Ectodermal cell (in vitro differentiated cells): Measurements from ENCODE around the gene PRELID1.
"Not testable (repeated sequence)": the region's sequence is repeated elsewhere in the genome, so short reads cannot be mapped to it uniquely, and the experiment has no call there.

Experiments used
- H3K27ac ChIP-seq: 2 replicates; pipeline ENCODE4 v1.7.0; 2013; ENCODE audit warnings: mild to moderate bottlenecking, low read depth, low read length; ENCODE audit not compliant: insufficient read depth, poor library complexity, severe bottlenecking
- H3K27me3 ChIP-seq: 2 replicates; pipeline ENCODE4 v1.7.0; 2013; ENCODE audit warnings: mild to moderate bottlenecking, low read length; ENCODE audit not compliant: insufficient read depth, control insufficient read depth, poor library complexity, severe bottlenecking
- H3K36me3 ChIP-seq: one replicate; pipeline ENCODE4 v1.7.0; 2013; ENCODE audit warnings: low read length; ENCODE audit not compliant: control insufficient read depth, insufficient read depth
- H3K4me1 ChIP-seq: one replicate; pipeline ENCODE4 v1.7.0; 2013; ENCODE audit warnings: low read length; ENCODE audit not compliant: control insufficient read depth, insufficient read depth
- H3K4me3 ChIP-seq: 2 replicates; pipeline ENCODE4 v1.7.0; 2013; ENCODE audit warnings: low read depth, low read length, control low read depth; ENCODE audit not compliant: insufficient read depth
- H3K9me3 ChIP-seq: 2 replicates; pipeline ENCODE4 v1.7.0; 2013; ENCODE audit warnings: mild to moderate bottlenecking, low read length, moderate library complexity; ENCODE audit not compliant: control insufficient read depth
- WGBS, 2 experiments: methylation state at CpG; one replicate each; pipeline ENCODE4 v1.1.7; 2013; ENCODE audit warnings: missing lambda C conversion rate in 2 of 2; 5-methylcytosine and 5-hydroxymethylcytosine counted together

PRELID1 gene

DNA sequence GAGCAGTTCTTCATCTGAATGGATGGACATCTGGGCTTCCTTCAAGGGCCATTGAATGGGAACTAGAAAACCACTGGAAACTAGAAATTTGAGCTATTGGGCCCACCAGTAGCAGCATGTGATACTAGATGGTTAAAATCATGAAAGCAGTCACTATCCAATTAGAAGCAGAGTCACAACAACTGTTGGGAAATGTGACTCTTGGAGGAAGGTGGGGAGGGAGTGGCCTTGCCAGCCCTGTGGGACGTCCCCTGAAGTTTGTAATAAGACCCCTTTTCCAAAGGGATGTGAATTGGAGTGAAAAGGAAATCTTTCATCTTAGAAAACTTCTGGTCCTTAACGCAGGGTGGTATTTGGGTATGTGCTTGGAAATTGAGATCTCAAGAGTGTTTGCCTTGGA, 5.7 kb upstream of the PRELID1 start:
- H3K9me3 ChIP-seq = no peaks in the 10 kb centered on the region
- H3K4me1 ChIP-seq = peaks cover 6% of the 10 kb centered on the region
- H3K4me3 ChIP-seq = no peak overlapping the region
- H3K27me3 ChIP-seq = peaks cover 3% of the 10 kb centered on the region
- no peak overlapping the region for H3K27ac ChIP-seq
- 82 to 84% methylated on average over 2 of the region's 2 CpGs for WGBS, 2 experiments
- H3K36me3 ChIP-seq = peaks cover 37% of the 10 kb centered on the region

DNA sequence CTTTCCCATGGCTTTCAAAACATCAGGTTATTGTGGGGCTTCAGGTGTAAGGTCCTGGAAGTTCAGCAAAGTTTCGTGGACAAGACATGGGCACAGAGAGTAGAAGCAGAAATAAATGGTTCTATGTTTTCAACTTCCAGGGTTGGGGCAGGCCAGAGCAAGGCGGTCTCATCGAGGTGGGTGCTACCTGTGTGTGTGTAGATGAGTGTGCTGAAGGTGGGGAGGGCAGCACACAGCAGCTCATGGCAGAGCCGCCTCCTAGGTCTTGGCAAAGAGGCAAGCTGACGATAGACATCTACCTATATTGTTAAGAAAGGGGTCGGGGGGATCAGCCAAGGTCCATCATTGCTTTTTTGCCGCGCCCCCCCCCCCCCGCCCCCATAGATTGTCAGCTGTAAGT, 3.9 kb upstream of the PRELID1 start:
- no peak overlapping the region for H3K27ac ChIP-seq
- peaks cover 21% of the 10 kb centered on the region for H3K36me3 ChIP-seq
- H3K27me3 ChIP-seq = peaks cover 7% of the 10 kb centered on the region
- no peaks in the 10 kb centered on the region for H3K9me3 ChIP-seq
- 92 to 93% methylated on average over 9 of the region's 9 CpGs for WGBS, 2 experiments
- H3K4me3 ChIP-seq = no peak overlapping the region
- H3K4me1 ChIP-seq = peaks cover 6% of the 10 kb centered on the region

DNA sequence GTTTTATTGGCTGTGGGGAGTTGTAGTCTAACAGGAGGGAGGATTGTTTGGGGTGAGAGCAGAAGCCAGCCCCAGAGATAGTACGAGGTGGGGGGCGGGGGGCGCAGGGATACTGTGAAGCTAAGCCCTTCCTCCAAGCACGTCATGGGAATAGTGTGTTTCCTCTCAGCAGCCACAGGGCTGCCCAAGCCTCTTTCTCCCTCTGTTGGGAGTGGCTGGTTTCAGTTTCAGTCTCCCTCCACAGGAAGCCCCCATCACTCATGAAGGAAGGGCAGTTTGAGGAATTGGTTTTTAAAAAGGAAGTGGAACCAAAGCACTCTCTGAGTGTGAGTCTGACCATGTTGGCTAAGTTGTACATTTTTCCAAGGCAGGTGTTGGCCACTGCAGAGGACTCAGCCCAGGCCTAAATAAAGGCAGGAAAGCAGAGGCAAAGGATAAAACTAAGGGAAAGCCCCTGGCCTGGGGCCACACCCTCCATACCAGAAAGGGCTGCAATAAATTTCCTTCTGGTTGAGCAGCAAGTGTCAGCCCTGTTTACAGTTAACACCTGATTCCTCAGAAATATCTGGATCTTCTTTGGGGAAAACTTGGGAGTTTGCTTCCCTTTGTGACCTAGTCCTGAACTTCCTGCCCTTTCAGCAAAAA, 3.2 kb upstream of the PRELID1 start:
- peaks cover 6% of the 10 kb centered on the region for H3K4me1 ChIP-seq
- no peaks in the 10 kb centered on the region for H3K9me3 ChIP-seq
- no peak overlapping the region for H3K27ac ChIP-seq
- H3K36me3 ChIP-seq = peaks cover 15% of the 10 kb centered on the region
- H3K27me3 ChIP-seq = peaks cover 7% of the 10 kb centered on the region
- H3K4me3 ChIP-seq = no peak overlapping the region
- WGBS, 2 experiments = 64 to 71% methylated on average over 4 of the region's 4 CpGs

DNA sequence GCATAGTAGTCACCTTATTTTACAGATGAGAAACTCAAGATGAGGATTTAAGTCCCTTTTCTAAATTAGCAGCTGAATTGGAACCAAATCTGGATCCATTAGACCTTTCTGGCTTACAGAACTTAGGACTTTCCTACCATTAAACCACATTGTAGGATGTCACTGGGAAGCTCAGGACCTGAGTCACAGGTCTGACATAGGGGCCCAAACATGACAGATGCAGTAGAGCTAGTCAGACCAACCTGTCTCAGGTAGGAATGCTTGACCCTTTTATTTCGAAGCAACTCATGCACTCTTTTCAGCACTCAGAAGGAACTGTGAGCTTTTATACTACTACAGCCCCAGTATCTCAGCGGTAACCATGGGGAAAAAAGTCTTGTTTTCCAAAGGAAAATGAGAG, 2.6 kb upstream of the PRELID1 start:
- H3K27me3 ChIP-seq = peaks cover 7% of the 10 kb centered on the region
- 88 to 94% methylated on average over 2 of the region's 2 CpGs for WGBS, 2 experiments
- no peak overlapping the region for H3K4me3 ChIP-seq
- H3K36me3 ChIP-seq = peaks cover 14% of the 10 kb centered on the region
- H3K27ac ChIP-seq = no peak overlapping the region
- H3K9me3 ChIP-seq = no peaks in the 10 kb centered on the region
- peaks cover 6% of the 10 kb centered on the region for H3K4me1 ChIP-seq

DNA sequence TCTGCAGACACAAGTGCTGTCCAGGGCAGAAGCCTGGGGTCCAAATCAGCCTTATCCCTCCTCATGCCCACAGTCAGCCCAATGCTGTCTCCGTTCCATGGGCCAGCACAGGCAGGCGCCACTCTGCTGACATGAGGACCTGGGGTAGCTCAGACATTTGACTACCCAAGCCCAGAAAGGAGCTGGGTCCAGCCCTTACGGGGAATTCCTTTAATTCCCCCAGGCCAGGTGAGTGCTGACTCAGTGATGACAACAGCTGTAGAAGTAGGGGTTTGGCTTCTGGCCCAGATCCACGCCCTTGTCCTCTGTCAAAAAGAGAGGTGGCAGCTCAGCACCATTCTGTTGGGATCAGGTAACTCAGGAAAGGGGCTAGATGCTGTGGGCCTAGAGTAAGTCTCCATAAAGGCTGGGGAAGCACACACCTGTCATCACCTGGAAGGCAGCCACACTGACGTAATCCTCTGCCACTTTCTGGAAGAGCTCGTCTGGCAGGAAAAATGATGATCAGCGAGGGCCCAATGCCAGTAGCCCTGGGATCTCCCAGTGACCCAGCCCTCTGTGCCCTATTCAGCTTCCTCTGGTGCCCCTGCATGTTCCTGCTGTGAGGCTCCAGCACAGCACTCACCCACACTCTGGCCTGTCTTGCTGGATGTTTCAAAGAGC, 2.0 kb upstream of the PRELID1 start:
- peaks cover 7% of the 10 kb centered on the region for H3K27me3 ChIP-seq
- no peak overlapping the region for H3K27ac ChIP-seq
- peaks cover 14% of the 10 kb centered on the region for H3K36me3 ChIP-seq
- WGBS, 2 experiments = 93 to 94% methylated on average over 7 of the region's 7 CpGs
- H3K9me3 ChIP-seq = no peaks in the 10 kb centered on the region
- H3K4me3 ChIP-seq = no peak overlapping the region
- peaks cover 6% of the 10 kb centered on the region for H3K4me1 ChIP-seq

DNA sequence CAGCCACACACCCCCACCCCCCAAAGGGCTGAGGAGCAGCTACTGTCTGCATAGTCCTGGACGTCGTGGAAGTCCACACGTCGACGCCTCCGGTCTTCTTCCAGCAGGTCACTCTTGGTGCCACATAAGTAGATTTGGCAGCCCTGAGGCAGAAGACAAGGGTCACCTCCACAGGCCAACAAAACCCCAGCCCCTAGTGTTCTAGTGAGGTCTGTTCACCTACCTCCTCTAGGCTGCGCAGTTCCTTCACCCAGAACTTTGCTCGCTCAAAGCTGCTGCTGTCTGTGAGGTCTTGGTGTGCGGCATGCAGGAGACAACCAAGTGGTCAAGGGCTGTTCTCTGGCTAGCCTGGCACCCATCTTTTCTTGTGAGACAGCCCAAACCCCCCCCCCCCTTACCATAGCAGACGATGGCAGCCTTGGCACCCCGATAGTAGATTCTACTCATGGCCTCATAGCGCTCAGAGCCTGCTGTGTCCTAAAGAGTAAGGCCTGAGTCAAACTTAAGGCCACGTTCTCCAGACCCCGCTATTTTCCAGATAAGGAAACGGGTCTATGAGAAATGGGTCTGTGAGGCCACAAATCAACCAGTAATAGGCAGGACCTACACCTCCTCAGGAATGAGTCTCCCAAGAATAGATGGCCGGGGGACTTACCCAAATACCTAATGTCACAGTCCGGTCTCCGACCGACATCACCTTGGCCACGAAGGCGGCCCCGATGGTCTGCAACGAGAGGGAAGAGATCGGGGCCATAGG, 1.1 kb upstream of the PRELID1 start:
- 49 to 50% methylated on average over 24 of the region's 24 CpGs for WGBS, 2 experiments
- Histone ChIP-seq H3K36me3 (peaks cover 20% of the 10 kb centered on the region), H3K4me3 (peak overlapping the region; percentile 94), H3K27ac (no peak overlapping the region), H3K27me3 (peaks cover 7% of the 10 kb centered on the region), H3K9me3 (no peaks in the 10 kb centered on the region), H3K4me1 (peaks cover 6% of the 10 kb centered on the region)

DNA sequence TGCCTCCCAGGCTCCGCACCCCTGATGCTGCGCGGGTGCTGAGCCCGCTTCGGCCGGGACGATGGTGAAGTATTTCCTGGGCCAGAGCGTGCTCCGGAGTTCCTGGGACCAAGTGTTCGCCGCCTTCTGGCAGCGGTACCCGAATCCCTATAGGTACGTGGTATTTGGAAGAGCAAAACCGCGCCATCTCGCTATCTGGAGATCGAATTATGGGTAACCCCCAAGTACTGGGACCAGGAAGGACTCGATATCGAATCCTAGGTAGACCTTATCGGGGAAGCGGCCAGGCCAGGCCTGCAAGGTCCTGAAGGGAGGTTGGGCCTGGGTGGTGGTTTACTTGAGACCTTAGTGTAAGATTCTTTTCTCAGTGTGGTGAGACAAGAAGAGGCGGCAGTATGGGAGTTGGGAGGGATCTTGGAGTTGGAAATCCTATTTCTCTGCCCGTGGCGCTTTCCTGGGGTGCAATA, 359 bp downstream of the PRELID1 start:
- 1 to 2% methylated on average over 25 of the region's 25 CpGs for WGBS, 2 experiments
- no peaks in the 10 kb centered on the region for H3K9me3 ChIP-seq
- peaks cover 7% of the 10 kb centered on the region for H3K27me3 ChIP-seq
- peak overlapping the region; percentile 94 for H3K4me3 ChIP-seq
- H3K4me1 ChIP-seq = peaks cover 6% of the 10 kb centered on the region
- H3K36me3 ChIP-seq = peaks cover 18% of the 10 kb centered on the region
- no peak overlapping the region for H3K27ac ChIP-seq

DNA sequence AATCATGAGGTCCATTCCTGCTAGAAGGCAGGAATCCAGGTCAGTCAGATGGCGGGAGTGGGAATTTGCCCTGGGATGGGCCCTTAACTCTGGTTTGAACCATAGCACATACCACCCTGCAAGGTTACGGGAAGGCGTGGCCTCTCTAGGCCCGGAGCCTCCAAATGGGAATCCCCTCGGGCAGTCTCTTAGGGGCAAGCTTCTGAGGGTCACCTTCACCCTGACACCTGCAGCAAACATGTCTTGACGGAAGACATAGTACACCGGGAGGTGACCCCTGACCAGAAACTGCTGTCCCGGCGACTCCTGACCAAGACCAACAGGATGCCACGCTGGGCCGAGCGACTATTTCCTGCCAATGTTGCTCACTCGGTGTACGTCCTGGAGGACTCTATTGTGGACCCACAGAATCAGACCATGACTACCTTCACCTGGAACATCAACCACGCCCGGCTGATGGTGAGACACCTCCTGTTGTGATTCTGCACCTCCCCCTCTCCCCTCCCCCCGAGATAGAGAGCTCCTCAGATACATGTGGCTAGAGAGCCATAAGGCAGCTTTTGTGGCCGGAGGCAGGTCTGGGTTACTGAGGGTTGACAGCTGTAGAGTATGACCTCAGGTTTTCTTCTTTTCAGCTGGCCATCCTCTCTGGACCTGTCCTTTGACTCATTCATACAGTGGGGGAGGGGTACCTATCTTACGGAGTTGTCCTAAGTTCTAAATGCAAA, 957 bp downstream of the PRELID1 start:
- Histone ChIP-seq H3K9me3 (no peaks in the 10 kb centered on the region), H3K4me1 (peaks cover 1% of the 10 kb centered on the region), H3K27me3 (peaks cover 7% of the 10 kb centered on the region), H3K36me3 (peaks cover 18% of the 10 kb centered on the region), H3K27ac (no peak overlapping the region), H3K4me3 (peak overlapping the region; percentile 94)
- WGBS, 2 experiments = 59 to 63% methylated on average over 19 of the region's 19 CpGs

DNA sequence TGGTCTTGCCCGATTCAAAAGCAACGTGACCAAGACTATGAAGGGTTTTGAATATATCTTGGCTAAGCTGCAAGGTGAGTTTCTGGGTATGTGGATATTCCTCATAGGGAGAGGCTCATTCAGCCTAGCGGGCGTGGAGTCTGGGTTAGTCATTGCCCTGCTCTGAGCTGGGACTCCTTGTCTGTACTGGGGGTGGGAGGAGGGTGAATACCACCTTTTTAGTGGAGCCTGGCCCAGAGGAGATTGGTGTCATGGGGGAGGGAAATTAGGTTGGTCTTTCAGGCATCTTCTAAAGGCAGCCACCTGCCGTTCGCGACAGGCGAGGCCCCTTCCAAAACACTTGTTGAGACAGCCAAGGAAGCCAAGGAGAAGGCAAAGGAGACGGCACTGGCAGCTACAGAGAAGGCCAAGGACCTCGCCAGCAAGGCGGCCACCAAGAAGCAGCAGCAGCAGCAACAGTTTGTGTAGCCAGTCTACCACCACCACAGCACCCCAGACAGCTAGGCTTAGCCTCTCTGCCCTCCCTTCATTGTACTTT, 2.6 kb downstream of the PRELID1 start:
- WGBS, 2 experiments = 95 to 96% methylated on average over 11 of the region's 11 CpGs
- H3K9me3 ChIP-seq, H3K27me3 ChIP-seq, H3K4me3 ChIP-seq, H3K27ac ChIP-seq: not testable (repeated sequence)
- H3K36me3 ChIP-seq = peaks cover 18% of the 10 kb centered on the region
- H3K4me1 ChIP-seq = peaks cover 12% of the 10 kb centered on the region
